Activated naive CD4-positive, alpha-beta T cell treated with Interleukin-2 at 50 U/mL for 16 hours (primary cell): Measurements from ENCODE around the gene RAB29.
"Not testable (repeated sequence)": the region's sequence is repeated elsewhere in the genome, so short reads cannot be mapped to it uniquely, and the experiment has no call there.

Source experiments
- DNase-seq: peaks from one replicate; pipeline ENCODE4 v3.0.0-alpha.2; 2020

Gene RAB29, protein sequence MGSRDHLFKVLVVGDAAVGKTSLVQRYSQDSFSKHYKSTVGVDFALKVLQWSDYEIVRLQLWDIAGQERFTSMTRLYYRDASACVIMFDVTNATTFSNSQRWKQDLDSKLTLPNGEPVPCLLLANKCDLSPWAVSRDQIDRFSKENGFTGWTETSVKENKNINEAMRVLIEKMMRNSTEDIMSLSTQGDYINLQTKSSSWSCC

DNA sequence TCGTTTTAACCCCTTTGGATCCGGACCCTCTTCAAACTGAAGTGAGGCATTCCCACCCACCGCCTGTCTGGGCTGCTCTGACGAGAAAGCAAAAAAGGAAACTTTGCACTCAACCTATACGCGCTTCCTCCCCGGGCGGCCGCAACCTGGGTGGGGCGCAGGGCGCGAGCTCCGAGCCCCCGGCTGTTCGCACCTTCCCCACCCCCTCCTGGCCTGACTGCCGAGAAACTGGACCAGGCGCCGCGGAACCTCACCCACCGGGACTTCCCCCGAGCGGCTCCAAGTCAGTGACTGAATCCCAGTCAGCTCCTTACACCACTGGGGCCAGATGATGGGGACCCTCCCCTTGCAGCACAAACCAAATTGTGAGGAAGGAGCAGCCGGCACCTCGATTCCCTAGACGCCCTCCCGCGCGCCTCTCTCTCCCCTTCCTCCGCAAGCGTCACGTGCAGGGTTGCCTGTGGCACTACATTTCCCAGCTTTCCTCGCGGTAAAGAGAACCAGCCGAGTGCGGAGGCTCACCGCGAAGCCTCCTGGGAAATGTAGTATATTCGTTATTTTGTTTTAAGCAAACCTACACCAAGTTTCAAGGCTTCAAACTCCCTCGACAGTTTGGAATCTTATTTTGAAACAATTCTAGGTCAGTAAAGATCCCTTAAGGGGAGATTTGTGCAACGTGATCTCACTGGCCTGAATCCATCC is at the start of gene RAB29:
Gene RAB29 (minus strand): TSS at position 468 of the 702 bp plus-strand sequence. CDS start 526 bp downstream, outside the sequence.
- DNase-seq, result peak; percentile 85

DNA sequence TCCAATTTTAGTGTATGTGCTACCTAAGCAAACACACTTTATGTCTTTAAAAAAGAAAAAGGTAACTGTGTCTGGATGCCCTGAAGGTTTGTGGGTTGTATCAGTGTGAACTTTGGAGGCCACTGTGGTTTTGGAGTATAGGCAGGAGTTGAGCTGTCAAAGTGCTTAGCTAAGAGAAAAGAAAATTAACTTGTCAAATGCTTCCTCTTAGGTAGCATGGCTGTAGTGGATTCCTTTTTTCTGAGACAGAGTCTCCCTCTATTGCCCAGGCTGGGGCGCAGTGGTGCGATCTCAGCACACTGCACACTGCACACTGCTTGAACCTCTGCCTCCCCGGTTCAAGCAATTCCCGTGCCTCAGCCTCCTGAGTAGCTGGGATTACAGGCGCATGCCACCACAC is 48.9 kb upstream of the RAB29 start:
- DNase-seq, result no peak

DNA sequence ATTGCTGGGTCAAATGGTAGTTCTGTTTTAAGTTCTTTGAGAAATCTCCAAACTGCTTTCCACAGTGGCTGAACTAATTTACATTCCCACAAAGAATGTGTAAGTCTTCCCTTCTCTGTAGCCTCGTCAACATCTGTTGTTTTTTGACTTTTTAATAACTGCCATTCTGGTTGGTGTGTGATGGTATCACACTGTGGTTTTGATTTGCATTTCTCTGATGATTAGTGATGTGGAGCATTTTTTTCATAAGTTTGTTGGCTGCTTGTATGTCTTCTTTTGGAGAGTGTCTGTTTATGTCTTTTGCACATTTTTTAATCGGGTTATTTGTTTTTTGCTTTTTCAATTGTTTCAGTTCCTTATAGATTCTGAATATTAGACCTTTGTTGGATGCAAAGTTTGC is 48.0 kb upstream of the RAB29 start:
- not testable (repeated sequence) for DNase-seq

DNA sequence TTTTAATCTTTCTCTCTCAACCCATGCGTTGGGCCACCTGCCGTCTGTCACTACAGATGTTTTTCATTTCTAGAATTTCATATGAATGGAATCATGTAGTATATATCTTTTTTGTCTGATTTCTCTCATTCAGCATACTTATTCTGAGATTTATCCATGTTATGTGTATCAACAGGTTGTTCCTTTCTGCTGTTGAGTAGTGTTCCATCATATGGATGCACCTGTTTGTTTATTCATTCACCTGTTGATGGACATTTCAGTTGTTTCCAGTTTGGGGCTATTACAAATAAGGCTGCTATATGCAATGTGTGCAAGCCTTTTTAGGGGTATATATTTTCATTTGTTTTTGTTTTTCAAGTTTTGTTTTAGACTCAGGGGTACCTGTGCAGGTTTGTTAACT is 47.1 kb upstream of the RAB29 start:
- no peak for DNase-seq

DNA sequence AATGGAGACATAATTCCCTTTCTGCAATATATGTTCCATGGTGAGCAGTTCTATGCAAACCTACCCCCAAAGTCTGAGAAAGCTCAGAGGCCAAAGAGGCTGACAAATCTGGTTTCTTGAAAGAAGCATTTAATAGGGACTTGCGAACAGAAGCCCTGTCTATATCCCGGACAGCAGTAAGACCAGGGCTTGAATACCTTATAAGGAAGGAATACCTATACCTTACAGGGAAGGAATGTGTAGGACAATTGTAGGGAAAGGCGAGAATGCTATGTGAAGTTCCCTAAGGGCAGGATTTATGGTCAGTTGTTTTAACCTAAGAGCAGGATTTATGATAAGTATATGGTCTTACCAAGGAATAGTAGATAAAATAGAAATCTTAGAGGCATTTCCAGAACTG is 42.7 kb upstream of the RAB29 start:
- no peak for DNase-seq

DNA sequence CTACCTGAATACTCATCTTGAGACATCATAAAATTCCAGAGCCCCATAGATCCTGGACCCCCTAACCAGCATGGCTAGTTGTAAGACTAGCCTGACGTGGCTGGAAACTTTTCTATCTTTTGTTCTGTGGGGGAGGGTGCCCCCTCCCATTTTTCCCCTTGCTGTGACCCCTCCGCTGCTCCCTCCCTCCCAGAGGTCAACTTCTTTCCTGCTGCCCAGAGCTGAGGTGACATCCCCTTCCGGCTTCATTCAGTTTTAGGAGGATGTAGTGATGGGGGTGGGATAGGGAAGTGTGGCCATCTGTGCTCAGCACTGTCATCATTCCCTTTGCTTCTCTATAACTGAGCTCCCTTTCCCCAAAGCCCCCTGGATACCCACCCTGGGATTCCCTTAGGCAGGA is 42.1 kb upstream of the RAB29 start:
- no peak for DNase-seq

DNA sequence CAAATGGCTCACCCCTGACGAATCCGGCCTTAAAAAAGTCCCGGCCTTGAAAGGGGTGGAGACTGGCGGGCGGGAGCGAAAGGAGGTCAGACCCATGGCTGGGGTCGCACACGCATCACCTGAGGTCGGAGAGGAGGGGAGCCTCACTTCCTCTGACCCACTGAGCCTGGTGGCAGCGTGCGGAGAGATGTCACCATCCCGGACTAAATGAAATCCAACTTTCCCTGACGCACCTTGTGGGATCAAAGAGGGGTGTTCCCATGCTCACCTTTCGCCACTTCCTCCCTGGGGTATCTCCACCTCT is 38.4 kb upstream of the RAB29 start:
- DNase-seq, result peak; percentile 37

DNA sequence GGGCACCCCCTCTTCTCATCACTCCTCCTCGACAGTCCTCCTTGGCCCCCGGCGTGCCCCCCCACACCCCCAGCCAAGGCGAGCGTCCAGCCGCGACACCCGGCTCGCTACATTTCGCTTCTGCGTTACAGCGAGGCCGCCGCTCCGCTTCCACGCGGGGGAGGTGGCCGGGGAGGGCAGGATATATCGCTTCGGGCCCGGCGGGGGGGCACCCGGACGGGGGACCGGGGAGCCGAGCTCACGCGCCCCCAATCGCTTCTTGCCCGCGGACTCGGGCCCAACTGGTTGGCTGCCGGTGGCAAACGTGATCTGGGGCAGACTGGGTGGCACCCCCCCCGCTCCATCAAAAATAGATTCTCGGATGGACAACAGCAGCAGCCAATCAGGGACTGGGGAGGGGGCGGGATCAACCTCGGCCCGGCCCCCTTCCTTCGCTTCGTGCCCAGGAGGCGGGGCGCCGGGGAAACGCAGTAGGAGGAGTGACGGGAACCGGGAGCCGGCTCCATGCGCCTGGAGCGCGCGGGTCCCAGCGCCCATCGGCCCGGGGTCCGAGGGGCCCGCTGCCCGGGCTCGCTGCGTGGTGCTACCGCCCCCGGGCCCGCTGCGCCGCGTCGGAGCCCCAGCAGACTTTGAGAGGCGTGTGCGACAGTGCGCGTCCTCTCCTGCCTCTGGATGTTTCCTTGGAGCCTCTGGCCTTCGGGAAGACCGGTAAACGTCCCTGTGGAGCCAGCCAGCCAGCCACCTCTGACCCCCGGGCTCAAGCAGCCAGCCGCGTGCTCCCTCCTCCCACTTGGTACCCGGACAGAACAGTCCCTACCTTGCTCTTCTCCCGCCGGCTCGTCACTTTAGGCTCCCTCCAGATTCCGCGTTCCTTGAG is 37.8 kb upstream of the RAB29 start, which contains the start of gene SLC41A1:
Gene SLC41A1 (minus strand): TSS at position 321 of the 877 bp plus-strand sequence. CDS start 2,757 bp downstream, outside the sequence.
- DNase-seq, result peak; percentile 91

DNA sequence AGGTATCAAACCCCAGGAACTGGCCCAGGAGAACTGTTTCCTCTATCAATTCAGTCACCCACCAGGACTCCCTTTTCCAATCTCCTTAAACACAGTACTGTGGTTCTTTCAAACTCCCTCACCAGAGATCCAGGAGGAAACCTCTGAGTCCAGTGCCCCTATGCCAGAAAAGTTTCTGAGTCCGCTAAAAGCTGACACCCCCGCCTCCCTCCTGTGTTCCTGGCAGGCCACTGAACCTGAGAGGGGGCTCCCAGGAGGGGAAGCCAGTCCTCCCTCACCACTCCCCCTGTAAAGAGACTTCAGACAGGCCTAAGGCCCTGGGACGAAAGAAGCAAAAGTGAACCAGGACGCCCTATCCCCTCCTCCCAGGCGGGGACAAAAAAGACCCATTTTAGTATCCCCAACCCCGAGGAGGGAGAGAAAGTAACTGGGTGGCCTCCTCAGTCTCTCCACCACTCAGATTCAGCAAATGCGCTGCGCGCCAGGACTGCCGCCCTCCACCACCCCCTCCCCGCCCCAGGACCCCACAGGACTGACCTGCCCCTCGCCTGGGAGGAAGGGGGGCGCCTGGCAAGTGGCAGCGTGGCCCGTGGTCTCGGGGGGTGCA is 37.1 kb upstream of the RAB29 start:
- peak; percentile 14 for DNase-seq

DNA sequence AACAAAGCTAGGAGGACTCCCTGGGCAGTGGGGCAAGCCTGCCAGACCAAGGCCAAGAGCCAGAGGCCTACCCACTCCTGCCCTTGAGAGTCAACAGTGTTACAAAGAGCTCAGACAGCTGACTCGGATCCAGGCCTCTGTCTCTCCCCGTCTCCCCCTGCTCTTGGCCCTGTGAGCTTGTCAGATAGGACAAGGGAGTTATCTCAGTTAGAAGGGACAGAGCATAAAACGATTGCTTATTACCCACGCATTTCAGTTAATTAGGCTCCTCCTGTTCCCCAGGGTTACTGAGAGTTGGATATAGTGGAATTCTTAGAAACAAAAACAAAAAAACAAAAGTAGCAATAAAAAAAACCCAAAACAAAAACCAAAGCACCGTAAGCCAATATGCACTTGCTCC is 36.4 kb upstream of the RAB29 start:
- no peak for DNase-seq

DNA sequence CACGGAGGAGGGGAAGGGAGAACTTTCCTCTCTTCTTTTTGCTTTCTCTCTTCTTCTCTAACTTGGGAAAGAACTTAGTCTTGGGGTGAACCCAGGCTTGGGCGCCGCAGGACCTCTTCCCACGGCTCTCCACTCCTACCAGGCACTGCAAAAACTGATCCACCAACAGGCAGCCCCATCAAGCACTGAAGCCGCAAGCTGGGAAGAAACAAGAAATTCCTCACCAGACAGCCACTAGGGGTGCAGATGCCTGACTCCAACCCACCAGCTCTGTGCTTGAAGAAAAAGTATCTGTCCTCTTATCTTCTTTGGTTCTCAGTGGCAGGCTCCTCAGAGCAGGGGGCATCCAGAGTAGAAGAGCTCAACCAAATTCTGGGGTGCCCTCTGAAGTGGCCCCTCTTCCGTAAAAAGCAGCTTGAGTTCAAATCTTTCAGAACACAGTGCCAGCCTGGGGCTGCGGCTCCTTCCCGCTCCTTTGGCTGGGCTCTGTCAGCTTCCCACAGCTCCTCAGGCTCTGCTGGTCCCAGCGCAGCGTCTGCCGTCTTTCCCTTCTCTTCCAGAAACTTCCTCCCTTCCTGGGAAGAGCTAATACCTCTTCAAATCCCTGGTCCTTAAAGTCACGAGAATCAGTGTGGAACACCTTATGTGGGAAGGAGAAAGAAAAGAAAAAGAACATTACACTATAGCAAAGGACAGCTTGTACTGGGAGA is 35.3 kb upstream of the RAB29 start:
- no peak for DNase-seq

DNA sequence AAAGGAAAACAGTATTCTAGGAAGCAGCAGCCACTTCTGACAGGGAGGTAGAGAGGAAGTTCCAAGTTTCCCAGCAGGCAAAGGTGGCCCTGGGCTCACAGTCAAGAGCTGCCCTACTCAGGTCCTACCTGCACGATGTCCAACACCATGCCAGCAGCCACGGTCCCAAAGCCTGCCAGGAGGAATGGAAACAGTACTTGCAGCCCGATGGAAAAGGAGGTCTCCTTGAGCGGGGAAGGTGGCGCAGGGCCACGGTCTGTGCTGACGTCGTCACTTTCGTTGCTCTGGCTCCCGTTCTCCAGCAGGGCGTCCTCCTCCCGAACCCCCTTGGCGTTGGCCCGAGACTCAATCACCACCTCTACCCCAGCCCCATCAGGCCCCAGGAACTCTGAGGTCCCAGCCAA is 34.7 kb upstream of the RAB29 start:
- DNase-seq, result no peak

DNA sequence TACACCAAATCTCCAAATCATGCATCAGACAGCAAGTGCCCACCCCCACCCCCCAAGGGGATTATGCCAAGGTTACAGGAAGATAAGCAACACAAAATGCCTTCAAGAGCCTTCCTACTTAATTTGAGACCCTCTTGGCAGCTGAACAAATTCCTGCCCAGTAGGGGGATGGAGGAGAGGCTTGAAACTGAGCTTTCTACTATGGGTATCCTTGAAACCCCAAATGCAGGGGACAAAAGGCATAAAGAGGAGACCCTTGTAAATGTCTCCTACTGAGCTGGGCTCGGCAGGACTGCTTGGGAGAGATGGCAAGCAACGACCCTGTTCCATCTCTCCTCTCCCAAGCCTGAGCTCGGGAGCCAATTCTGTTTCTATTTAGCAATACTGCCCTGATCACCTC is 34.2 kb upstream of the RAB29 start:
- DNase-seq, result no peak

DNA sequence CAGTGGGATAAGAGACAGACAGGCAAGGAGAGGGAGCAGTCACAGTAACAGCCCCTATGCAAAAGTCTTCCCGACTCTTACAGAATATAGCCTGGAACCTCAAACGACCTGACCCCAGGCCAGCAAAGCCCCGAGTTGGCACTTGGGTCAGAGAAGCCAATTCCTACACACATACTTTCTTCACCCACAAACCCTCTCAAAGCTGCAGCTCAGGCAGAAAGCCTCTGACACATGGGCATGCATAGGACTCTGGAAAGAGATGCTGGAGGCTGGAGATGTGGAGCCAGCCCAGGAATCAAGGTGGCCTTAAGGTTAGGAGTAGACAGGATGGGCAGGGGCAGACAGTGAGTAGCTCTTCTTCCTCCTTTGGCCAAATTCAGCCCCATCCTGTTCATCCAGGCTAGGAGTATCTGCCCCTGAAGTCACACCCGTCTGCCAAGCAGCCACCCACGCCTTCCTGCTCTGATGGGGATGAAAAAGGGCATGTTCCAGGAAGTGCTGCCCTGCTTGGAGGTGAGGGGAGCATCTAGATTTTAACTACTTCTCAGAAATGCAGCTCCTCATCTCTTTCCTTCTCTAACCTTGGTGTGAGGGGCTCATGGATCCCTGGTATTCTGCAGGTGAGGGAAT is 29.9 kb upstream of the RAB29 start:
- DNase-seq, result peak; percentile 41

DNA sequence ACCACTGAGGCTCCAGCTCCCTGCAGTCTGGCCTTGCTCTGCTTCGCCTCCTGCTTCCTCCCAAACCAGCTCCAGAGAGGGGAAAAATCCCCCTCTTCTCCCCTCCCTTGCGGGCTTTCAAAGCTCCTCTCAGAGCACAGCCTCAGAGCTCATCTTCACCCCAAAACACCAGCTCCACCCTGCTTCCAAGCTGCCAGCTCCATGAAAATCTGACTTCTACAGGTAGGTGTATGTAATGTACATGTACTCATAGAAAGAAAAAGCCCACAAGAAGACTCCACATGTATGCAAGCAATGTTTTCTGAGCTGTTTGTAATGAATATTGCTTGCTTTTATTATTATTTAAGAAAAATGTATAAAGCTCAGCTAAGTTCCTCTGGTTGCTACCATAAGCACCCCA is 29.3 kb upstream of the RAB29 start:
- no peak for DNase-seq

DNA sequence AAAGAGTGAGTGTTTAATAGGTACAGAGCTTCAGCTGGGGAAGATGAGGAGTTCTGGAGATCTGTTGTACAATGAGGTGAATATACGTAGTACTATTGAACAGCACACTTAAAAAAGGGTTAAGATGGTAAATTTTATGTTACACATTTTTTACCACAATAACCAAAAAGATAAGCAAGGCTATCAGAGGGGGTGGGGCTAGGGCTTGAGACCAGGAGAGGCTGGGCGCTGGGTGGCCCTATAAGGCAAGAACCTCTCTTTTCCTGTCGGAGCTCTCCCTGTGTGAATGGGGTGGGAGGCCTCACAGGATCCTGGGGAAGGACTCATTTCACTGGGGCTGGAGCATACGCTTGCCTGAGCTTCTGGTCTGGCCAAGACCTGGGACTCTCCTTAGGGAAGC is 28.7 kb upstream of the RAB29 start:
- no peak for DNase-seq

DNA sequence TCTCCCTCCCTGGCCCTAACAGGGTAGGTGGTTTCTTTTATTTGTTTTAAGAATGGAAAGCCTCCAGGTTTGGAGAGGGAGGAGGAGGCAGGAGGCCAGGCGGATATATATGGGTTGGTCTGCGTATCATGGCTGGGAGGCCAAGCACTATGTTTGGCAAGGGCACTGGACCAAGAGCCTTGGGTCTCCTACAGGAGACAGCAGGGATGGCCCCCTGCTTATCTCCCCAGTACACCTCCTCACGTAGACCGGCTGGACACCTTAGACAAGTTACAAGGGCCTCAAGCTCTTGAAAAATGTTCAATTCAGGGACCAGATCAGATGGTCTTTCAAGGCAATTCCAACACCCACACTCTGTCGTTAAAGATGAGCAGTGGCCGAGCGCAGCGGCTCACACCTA is 26.8 kb upstream of the RAB29 start:
- no peak for DNase-seq

DNA sequence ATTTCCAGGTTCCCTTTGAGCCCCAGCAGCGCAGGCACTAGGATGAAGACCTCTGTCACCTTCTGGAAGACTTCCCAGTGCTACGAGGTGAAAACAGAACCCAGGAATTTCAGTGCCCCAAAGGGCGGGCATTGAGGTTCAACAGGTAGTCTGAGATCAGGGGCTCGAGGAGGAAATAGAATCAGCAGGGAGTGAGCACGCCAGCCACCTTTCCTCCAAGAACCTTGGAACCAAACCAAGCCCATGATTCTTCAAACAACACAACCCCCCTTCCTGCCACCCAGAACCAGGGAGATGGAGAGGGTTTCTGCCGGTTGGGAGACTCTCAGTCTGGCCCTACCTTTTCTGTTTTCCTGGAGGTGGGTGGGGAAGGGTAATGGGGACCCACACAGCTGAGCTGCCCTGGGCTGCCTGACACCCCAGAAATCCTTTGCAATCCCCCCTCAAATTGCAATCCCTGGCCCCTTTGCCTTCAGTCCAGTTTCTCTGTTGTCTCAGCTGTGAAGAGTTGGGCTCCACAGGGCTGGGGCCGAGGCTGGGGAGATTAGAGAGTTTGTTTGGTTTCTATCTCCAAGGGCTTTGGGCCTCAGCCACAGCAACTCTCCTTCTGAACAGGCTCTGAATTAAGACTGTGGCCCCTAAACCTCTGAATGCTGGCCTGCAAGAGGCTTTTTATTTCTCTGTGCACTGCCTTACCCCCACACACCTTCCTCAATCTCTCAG is 25.9 kb upstream of the RAB29 start:
- no peak for DNase-seq

DNA sequence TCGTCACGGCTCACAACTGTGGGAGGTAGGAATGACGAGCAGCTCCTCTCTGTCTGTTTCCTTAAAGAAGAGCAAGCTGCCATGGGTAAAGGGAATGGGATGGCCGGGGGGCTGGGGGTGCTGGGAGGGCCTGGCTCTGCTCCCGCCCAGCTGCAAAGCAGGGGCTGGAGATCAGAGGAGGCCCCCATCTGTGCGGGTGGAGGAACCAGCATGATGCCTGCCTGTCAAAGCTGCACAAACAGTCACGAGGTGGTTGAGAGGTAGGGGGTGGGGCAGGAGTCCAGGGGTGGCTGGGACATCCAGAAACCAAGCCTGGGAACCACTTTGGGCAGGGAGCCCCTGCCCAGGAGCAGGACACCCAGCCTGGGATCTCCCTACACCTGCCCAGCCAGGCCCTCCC is 25.1 kb upstream of the RAB29 start:
- DNase-seq, result no peak

DNA sequence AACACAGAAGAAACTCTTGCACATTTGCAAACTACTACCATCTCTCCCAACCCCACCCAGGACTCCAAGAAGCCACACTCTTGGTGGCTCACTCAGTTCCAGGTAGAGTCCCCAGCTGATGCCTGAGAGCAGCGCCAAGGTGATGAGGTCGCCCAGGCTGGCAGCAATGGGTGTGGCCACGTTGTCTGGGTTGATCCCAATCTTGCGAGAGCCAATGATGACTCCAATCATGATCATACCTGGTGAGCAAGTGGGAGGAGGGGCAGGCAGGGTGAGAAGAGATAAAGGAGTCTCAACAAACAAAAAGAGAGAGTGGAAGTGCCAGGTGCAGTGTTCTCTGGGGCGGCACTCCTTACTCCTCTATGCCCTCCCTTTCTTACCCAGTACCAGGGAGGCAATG is 23.3 kb upstream of the RAB29 start:
- DNase-seq, result no peak

DNA sequence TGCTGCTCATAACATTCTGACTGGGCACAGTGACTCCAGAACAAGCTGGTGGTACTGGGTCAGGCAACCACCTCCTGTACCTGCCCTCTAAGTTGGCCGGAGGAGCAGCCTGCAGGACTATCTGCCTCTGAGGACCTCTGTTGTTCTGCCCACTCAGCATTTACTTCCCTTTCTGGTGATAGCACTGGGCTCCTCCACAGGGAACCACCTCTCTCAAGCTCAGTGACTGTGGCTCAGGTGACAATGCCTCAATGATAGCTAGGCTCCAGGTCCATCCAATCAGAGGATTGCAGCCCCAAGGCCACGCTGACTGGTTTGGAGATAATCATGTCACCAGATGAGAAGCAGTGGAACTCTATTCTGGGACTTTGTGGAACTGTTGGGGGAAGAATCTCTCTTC is 21.9 kb upstream of the RAB29 start:
- DNase-seq, result no peak
